GM21447 (cell line): ENCODE data around the gene SDHAF2.
"Not testable (repeated sequence)": the region's sequence is repeated elsewhere in the genome, so short reads cannot be mapped to it uniquely, and the experiment has no call there.

Experiments
- ATAC-seq: cut with Tn5 transposase; IDR thresholded peaks from one replicate; pipeline ENCODE4 v1.9.1; 2021; ENCODE audit not compliant: unreplicated experiment

The SDHAF2 gene

GRCh38 chr11:61429691-61430582 lies at the start of gene SDHAF2, which contains the start of gene CPSF7:
SDHAF2 (plus strand) TSS chr11:61430124; CDS start chr11:61430147, 23 bp downstream.
CPSF7 (minus strand) TSS chr11:61429975; CDS start chr11:61429235, 740 bp downstream.
- ATAC-seq = peak; percentile 81

- ATAC-seq = no peak
Measured at GRCh38 chr11:61380884-61381283, 49.0 kb upstream of the SDHAF2 start.

DNA sequence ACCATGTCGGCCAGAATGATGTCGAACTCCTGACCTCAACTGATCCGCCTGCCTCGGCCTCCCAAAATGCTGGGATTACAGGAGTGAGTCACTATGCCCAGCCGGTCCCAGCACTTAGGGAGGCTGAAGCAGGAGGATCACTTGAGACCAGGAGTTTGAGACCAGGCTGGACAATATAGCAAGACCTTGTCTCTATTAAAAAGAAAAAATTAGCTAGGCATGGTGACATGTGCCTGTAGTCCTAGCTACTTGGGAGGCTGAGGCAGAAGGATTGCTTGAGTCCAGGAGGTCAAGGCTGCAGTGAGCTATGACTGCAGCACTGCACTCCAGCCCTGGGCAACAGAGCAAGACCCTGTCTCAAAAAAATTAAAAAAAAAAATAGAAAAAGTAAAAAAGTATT lies 46.1 kb upstream of the SDHAF2 start:
- not testable (repeated sequence) for ATAC-seq

DNA sequence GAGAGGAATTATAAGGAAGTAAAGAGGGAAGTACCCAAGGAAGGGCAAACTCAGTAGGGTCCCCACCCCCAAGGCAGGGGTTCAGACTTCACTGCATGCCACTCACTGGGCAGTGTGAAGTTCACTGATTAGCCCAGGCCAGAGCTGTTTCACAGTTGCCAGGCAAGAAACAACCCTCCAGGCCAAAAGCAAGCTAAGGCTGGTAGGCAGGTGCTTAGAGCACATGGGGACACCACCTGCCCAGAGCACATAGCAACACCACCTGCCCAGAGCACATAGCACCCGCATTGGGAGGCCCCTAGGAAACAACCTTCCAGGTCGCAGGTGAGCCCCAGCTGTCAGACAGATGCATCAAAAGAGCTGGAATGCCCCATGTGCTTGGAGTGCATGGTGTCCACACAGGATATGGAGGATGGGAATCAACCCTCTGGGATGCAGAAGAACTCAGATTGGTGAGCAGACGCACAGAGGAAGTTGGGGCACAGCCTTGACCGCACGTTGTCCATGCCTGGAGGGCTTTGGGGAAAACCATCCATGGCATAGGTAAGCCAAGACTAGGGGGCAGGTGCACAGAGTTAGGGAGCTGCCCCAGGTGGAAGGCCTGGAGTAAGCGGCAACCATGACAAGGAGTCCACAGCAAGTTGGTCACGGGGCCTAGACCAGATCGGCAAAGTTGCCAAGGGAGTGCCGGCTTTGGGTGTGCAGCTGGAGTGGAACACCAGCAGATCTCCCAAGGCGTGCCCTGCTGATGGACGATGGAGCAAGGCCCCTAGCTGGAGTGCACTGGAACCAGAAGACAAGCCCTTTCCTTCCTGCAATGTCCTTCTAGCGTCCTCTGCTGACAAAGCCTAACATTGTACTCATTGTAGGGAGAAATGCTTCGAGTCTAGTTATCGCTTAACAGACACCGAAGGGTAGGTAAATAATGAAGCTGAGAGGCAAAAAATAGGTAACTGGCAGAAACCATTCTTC lies 45.4 kb upstream of the SDHAF2 start:
- ATAC-seq = no peak

- ATAC-seq = no peak
Measured at GRCh38 chr11:61390161-61390560, 39.8 kb upstream of the SDHAF2 start.

GRCh38 chr11:61392981-61393595 lies 36.8 kb upstream of the SDHAF2 start:
- peak; percentile 31 for ATAC-seq

DNA sequence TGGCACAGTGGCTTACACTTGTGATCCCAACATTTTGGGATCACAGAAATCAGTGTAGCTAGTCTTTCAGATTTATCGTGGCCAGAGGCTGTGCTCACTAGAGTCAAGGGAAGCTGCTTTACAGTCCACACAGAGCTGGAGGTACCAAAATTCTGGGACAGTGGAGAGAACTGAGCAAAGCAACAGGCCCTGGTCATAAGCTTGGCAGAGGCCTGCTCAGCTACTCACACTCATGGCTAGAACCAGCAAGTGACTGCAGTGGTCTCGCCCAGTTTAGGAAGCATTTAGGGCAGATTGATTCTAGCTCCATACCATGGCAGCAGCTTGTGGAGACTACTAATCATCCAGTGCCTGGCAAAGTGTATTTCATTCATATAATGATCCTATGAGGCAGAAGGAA lies 28.8 kb upstream of the SDHAF2 start:
- no peak for ATAC-seq

GRCh38 chr11:61401573-61401972 lies 28.4 kb upstream of the SDHAF2 start:
- no peak for ATAC-seq

DNA sequence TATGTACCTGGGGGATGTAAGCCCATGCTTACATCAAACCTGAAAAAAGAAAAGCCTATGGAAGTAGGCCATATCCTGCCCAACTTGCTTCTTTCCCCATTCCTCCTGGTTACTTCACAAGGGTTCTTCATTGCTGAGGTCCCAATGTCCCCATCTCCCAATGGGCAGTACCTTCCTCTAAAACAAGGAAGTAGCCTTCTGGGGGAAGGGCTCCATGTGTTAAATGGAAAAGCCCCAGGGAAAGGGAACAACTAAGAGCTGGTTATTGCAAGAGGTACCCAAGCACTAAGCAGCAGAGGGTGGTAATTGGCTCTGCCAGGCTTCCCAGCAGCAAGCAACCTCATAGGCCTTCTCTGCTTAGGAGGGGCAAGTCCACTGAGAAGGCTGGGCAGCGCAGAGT lies 26.3 kb upstream of the SDHAF2 start:
- ATAC-seq = no peak

- ATAC-seq = no peak
Measured at GRCh38 chr11:61404103-61404502, 25.8 kb upstream of the SDHAF2 start.

DNA sequence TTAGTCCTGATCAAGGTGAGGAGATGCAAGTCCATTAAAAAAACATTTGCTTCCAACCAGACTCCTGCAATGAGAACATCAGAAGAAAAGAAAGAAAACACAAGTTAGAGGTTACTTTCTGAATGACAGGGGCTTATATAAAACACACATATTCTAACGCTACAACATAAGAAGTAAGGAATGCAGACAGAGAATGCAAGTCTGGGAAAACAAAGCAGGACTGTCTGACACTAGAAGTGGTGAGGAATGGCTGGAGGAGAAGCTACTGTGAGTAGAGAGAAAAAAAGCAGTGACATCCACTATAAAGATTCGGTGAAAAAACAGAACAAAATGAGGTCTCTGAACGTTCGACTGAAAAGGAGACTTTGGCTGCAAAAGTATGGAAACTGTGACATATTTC lies 25.3 kb upstream of the SDHAF2 start:
- no peak for ATAC-seq

DNA sequence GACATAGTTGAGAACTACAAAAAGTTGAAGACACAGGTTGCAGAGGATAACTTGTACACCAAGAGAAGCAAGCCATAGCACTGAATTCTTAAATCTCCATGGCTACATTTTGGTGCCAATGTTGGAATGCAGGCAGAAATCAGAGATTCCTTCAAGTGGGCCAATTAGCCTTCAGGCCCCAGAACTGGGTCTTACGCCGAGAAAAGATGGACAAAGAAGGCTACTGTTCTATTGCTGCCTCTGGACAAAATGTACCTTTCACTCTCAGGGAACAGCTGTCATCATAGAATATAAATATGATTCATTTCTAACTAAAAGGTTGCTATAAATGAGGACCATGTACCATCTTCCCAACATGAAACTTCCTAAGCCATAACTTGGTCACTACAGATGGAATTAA lies 23.9 kb upstream of the SDHAF2 start:
- no peak for ATAC-seq

GRCh38 chr11:61406991-61407728 lies 22.8 kb upstream of the SDHAF2 start:
- ATAC-seq = no peak

DNA sequence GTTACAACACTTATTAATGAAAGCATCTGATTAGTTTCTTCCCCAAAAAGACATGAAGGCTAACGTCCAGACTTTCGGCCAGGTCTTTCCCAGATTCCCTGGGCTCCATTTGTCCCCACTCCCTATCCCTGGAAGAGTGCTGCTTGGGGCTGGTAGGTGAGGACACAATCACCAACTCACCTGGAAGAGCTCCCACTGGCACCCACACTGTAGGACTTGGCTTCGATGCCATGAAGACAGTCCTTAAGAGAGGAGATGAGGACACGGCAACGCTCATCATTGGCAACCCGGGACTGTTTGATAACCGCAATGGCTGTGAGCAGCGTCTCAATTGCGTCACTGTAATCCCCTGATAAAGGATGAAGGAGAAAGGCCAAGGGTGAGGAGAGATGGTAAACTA lies 18.3 kb upstream of the SDHAF2 start:
- no peak for ATAC-seq

DNA sequence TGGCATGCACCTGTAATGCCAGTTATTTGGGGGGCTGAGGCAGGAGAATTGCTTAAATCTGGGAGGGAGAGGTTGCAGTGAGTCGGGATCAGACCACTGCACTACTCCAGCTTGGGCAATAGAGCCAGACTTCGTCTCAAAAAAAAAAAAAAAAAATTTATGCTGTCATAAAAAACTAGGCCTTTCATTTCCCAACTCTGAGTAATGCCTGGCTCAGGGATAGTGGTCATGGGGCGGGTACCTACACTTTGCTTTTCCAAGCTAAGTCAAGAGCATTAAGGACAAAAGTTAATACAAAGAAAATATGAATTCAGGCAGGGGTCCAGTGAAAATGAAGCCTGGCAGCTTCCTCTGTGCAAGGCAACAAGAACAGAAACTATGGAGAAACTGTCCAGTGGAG lies 16.4 kb upstream of the SDHAF2 start:
- ATAC-seq = no peak

DNA sequence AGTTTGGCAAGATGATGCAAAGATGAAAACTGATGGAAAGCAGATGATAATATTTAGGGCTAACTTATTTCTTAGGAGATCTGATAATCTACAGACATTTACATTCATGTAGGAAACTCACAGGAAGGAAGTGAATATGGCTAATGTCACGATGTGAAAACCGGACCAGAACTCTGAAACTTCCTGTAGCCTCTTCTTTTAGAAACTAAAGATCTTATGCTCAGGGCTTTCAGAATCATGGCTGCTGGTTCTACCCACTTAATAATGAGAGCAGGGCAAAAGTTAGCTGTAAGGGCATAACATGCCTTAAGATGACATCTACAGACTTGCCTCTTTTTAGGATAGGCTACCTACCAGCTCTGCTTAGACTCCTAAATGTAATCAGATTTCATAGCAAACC lies 15.4 kb upstream of the SDHAF2 start:
- no peak for ATAC-seq

GRCh38 chr11:61415381-61415780 lies 14.5 kb upstream of the SDHAF2 start:
- no peak for ATAC-seq

DNA sequence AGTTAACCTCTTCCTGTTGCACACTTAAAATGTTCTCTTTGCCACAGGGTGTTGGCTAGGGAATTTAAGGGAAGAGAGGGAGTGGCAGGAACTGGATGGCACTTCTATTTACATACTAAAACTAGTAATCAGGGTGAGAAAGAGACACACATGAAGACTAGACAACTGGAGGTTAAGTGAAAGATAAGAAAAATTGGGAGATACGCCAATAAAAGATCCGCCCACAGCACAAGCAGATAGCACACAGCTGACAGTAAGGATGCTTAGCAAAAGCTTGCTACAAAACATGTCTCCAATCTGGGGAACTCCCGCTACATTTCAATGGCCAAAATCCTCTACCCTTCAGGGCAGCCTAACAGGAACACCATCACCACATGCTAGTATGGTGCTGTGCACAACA lies 13.0 kb upstream of the SDHAF2 start:
- no peak for ATAC-seq

GRCh38 chr11:61417670-61418069 lies 12.3 kb upstream of the SDHAF2 start:
- no peak for ATAC-seq

- ATAC-seq = no peak
Measured at GRCh38 chr11:61418136-61418535, 11.8 kb upstream of the SDHAF2 start.
